T-helper 2 cell treated with Interferon-gamma antibody and Interleukin-4, amounts not matched to agents 5 μg/mL and 100 μg/mL, for 36 hours (primary cell): ENCODE data around the gene THSD4.

ENCODE experiments used
- DNase-seq: peaks from one replicate; pipeline ENCODE4 v3.0.0; 2021; ENCODE audit warnings: low spot score
- H3K27ac Mint-ChIP-seq: one replicate; pipeline ENCODE4 v1.8.0; 2021; ENCODE audit warnings: mild to moderate bottlenecking, mixed read lengths
- H3K27me3 Mint-ChIP-seq: one replicate; pipeline ENCODE4 v1.8.0; 2021; ENCODE audit warnings: low read depth, mixed read lengths
- H3K36me3 Mint-ChIP-seq: one replicate; pipeline ENCODE4 v1.8.0; 2021; ENCODE audit warnings: low read depth, mixed read lengths
- H3K4me1 Mint-ChIP-seq: one replicate; pipeline ENCODE4 v1.8.0; 2021; ENCODE audit warnings: low read depth, mixed read lengths
- H3K4me3 Mint-ChIP-seq: one replicate; pipeline ENCODE4 v1.8.0; 2022; ENCODE audit warnings: mild to moderate bottlenecking, moderate library complexity, mixed read lengths
- H3K9me3 Mint-ChIP-seq: one replicate; pipeline ENCODE4 v1.8.0; 2021; ENCODE audit warnings: mixed read lengths

Gene THSD4

GRCh38 chr15:71559098-71559497 lies 443.8 kb downstream of the THSD4 start:
- H3K4me3 Mint-ChIP-seq: no peak overlapping the region
- no peaks in the 10 kb centered on the region for H3K9me3 Mint-ChIP-seq
- H3K27ac Mint-ChIP-seq: no peak overlapping the region
- no peaks in the 10 kb centered on the region for H3K36me3 Mint-ChIP-seq
- H3K4me1 Mint-ChIP-seq: peaks cover 3% of the 10 kb centered on the region
- no peak for DNase-seq
- peaks cover 3% of the 10 kb centered on the region for H3K27me3 Mint-ChIP-seq

- Mint-ChIP-seq H3K27ac (no peak overlapping the region), H3K4me1 (peaks cover 3% of the 10 kb centered on the region), H3K27me3 (peaks cover 3% of the 10 kb centered on the region), H3K4me3 (no peak overlapping the region), H3K9me3 (no peaks in the 10 kb centered on the region), H3K36me3 (no peaks in the 10 kb centered on the region)
- no peak for DNase-seq
Measured at GRCh38 chr15:71559616-71560015, 444.3 kb downstream of the THSD4 start.

- H3K4me3 Mint-ChIP-seq: no peak overlapping the region
- H3K27me3 Mint-ChIP-seq: peaks cover 6% of the 10 kb centered on the region
- H3K27ac Mint-ChIP-seq: no peak overlapping the region
- no peaks in the 10 kb centered on the region for H3K36me3 Mint-ChIP-seq
- DNase-seq: no peak
- no peaks in the 10 kb centered on the region for H3K9me3 Mint-ChIP-seq
- H3K4me1 Mint-ChIP-seq: peaks cover 3% of the 10 kb centered on the region
Measured at GRCh38 chr15:71562251-71562650, 447.0 kb downstream of the THSD4 start.

GRCh38 chr15:71564217-71564616 lies 448.9 kb downstream of the THSD4 start:
- Mint-ChIP-seq H3K9me3 (no peaks in the 10 kb centered on the region), H3K27me3 (peaks cover 11% of the 10 kb centered on the region), H3K36me3 (no peaks in the 10 kb centered on the region), H3K27ac (no peak overlapping the region), H3K4me3 (no peak overlapping the region), H3K4me1 (peaks cover 3% of the 10 kb centered on the region)
- DNase-seq: no peak

GRCh38 chr15:71565006-71565405 lies 449.7 kb downstream of the THSD4 start:
- Mint-ChIP-seq H3K4me3 (no peak overlapping the region), H3K4me1 (no peaks in the 10 kb centered on the region), H3K27ac (no peak overlapping the region), H3K36me3 (no peaks in the 10 kb centered on the region), H3K27me3 (peaks cover 11% of the 10 kb centered on the region), H3K9me3 (no peaks in the 10 kb centered on the region)
- DNase-seq: no peak

GRCh38 chr15:71565631-71566160 lies 450.4 kb downstream of the THSD4 start:
- Mint-ChIP-seq H3K4me1 (no peaks in the 10 kb centered on the region), H3K36me3 (no peaks in the 10 kb centered on the region), H3K4me3 (no peak overlapping the region), H3K27ac (no peak overlapping the region), H3K27me3 (peaks cover 13% of the 10 kb centered on the region), H3K9me3 (no peaks in the 10 kb centered on the region)
- DNase-seq: no peak

GRCh38 chr15:71566226-71566625 lies 451.0 kb downstream of the THSD4 start:
- no peak for DNase-seq
- no peaks in the 10 kb centered on the region for H3K4me1 Mint-ChIP-seq
- H3K4me3 Mint-ChIP-seq: no peak overlapping the region
- no peaks in the 10 kb centered on the region for H3K9me3 Mint-ChIP-seq
- H3K27me3 Mint-ChIP-seq: peaks cover 13% of the 10 kb centered on the region
- H3K36me3 Mint-ChIP-seq: no peaks in the 10 kb centered on the region
- H3K27ac Mint-ChIP-seq: no peak overlapping the region

- Mint-ChIP-seq H3K27ac (no peak overlapping the region), H3K9me3 (no peaks in the 10 kb centered on the region), H3K27me3 (peaks cover 16% of the 10 kb centered on the region), H3K4me1 (no peaks in the 10 kb centered on the region), H3K36me3 (no peaks in the 10 kb centered on the region), H3K4me3 (no peak overlapping the region)
- DNase-seq: no peak
Measured at GRCh38 chr15:71567173-71567572, 451.9 kb downstream of the THSD4 start.

GRCh38 chr15:71568227-71568626 lies 453.0 kb downstream of the THSD4 start:
- Mint-ChIP-seq H3K27me3 (peaks cover 20% of the 10 kb centered on the region), H3K36me3 (no peaks in the 10 kb centered on the region)

GRCh38 chr15:71570736-71571135 lies 455.5 kb downstream of the THSD4 start:
- no peaks in the 10 kb centered on the region for H3K4me1 Mint-ChIP-seq
- H3K27me3 Mint-ChIP-seq: peaks cover 25% of the 10 kb centered on the region

More at GRCh38 chr15:71568227-71568626, 453.0 kb downstream of the THSD4 start:
- no peaks in the 10 kb centered on the region for H3K4me1 Mint-ChIP-seq
- H3K27ac Mint-ChIP-seq: no peak overlapping the region
- no peak for DNase-seq
- no peaks in the 10 kb centered on the region for H3K9me3 Mint-ChIP-seq
- no peak overlapping the region for H3K4me3 Mint-ChIP-seq

GRCh38 chr15:71571641-71572040 lies 456.4 kb downstream of the THSD4 start:
- H3K4me1 Mint-ChIP-seq: no peaks in the 10 kb centered on the region
- H3K27me3 Mint-ChIP-seq: peaks cover 27% of the 10 kb centered on the region

More at GRCh38 chr15:71570736-71571135, 455.5 kb downstream of the THSD4 start:
- Mint-ChIP-seq H3K36me3 (no peaks in the 10 kb centered on the region), H3K9me3 (no peaks in the 10 kb centered on the region), H3K27ac (no peak overlapping the region), H3K4me3 (no peak overlapping the region)
- DNase-seq: no peak

GRCh38 chr15:71572452-71573053 lies 457.3 kb downstream of the THSD4 start:
- peaks cover 25% of the 10 kb centered on the region for H3K27me3 Mint-ChIP-seq
- H3K27ac Mint-ChIP-seq: no peak overlapping the region
- no peaks in the 10 kb centered on the region for H3K9me3 Mint-ChIP-seq
- no peak for DNase-seq
- no peak overlapping the region for H3K4me3 Mint-ChIP-seq
- no peaks in the 10 kb centered on the region for H3K4me1 Mint-ChIP-seq
- H3K36me3 Mint-ChIP-seq: no peaks in the 10 kb centered on the region

More at GRCh38 chr15:71571641-71572040, 456.4 kb downstream of the THSD4 start:
- Mint-ChIP-seq H3K4me3 (no peak overlapping the region), H3K9me3 (no peaks in the 10 kb centered on the region), H3K36me3 (no peaks in the 10 kb centered on the region), H3K27ac (no peak overlapping the region)
- DNase-seq: no peak

GRCh38 chr15:71573599-71573998 lies 458.3 kb downstream of the THSD4 start:
- Mint-ChIP-seq H3K27me3 (peaks cover 26% of the 10 kb centered on the region), H3K9me3 (no peaks in the 10 kb centered on the region), H3K27ac (no peak overlapping the region), H3K4me1 (no peaks in the 10 kb centered on the region), H3K4me3 (no peak overlapping the region), H3K36me3 (no peaks in the 10 kb centered on the region)
- no peak for DNase-seq

GRCh38 chr15:71575474-71576045 lies 460.3 kb downstream of the THSD4 start:
- no peaks in the 10 kb centered on the region for H3K4me1 Mint-ChIP-seq
- DNase-seq: no peak

More at GRCh38 chr15:71575474-71576045, 460.3 kb downstream of the THSD4 start:
- Mint-ChIP-seq H3K36me3 (no peaks in the 10 kb centered on the region), H3K27ac (no peak overlapping the region), H3K27me3 (peaks cover 22% of the 10 kb centered on the region), H3K4me3 (no peak overlapping the region), H3K9me3 (no peaks in the 10 kb centered on the region)
